AG10803 (cell line): ENCODE measurements around the gene UBE2I.
"Not testable (repeated sequence)": the region's sequence is repeated elsewhere in the genome, so short reads cannot be mapped to it uniquely, and the experiment has no call there.

Source experiments
- DNase-seq: peaks from one replicate; pipeline ENCODE4 v3.0.0; 2010; ENCODE audit warnings: low read depth
- H3K4me3 ChIP-seq: 2 replicates; pipeline ENCODE4 v1.5.1; 2011; ENCODE audit warnings: mild to moderate bottlenecking, low read length, control low read depth
- TF ChIP-seq, protein P1 (sequence below): conservative IDR thresholded peaks from 2 replicates; pipeline ENCODE4 v1.5.1; 2011; ENCODE audit warnings: mild to moderate bottlenecking, low read length, control low read depth, inconsistent platforms

UBE2I gene

DNA sequence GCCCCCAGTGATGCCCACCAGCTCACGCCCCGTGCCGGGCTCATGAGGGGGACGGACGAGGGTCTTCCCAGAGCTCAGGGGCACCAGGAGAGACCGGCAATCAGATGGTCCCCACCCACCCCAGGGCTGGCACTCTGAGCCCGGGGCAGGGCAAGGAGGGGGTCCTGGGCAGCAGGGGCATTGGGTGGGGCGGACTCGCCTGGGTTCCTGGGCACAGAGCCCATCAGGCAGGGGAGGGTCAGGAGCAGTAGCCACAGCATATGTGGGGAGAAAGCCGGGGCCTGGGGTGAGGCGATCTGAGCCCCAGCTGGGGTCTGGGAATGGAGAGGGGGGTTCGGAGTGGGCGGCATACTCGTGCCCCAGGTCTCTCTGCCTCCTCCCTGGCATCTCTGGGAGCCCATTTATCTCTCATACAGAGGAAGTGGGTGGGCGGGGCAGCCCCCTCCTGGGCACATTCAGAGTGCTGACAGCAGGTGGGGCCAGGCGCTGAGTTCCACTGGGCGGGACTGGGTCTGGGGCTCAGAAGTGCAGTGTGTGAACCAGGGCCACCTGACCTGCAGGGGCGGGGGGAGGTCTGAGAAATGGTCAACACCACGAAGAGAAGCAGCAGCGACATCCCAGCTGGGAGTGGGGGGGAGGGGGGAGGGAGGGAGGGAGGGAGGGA lies 20.5 kb upstream of the UBE2I start:
- TF ChIP-seq, protein P1, sequence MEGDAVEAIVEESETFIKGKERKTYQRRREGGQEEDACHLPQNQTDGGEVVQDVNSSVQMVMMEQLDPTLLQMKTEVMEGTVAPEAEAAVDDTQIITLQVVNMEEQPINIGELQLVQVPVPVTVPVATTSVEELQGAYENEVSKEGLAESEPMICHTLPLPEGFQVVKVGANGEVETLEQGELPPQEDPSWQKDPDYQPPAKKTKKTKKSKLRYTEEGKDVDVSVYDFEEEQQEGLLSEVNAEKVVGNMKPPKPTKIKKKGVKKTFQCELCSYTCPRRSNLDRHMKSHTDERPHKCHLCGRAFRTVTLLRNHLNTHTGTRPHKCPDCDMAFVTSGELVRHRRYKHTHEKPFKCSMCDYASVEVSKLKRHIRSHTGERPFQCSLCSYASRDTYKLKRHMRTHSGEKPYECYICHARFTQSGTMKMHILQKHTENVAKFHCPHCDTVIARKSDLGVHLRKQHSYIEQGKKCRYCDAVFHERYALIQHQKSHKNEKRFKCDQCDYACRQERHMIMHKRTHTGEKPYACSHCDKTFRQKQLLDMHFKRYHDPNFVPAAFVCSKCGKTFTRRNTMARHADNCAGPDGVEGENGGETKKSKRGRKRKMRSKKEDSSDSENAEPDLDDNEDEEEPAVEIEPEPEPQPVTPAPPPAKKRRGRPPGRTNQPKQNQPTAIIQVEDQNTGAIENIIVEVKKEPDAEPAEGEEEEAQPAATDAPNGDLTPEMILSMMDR = no peak
- no peak for DNase-seq
- no peak overlapping the region for H3K4me3 ChIP-seq

DNA sequence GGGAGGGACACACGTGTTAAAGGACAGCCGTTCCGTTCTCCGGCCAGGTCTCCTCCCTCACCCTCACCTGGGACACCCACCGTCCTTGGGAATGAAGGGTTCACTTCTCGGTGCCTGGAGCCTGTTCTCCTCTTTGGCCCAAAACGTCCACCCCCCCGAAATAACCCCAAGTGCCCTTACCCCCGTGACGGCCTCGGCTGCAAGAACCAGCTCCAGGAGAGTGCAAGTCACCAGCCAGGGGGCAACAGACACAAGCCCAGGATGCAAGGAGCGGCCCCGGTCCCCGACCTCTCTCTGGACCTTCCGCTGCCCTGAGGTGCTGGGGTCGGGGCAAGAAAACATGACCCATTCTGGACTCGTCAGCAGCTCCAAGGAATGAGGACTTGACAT lies 20.0 kb upstream of the UBE2I start:
- no peak overlapping the region for H3K4me3 ChIP-seq
- TF ChIP-seq, protein P1 = no peak
- no peak for DNase-seq

DNA sequence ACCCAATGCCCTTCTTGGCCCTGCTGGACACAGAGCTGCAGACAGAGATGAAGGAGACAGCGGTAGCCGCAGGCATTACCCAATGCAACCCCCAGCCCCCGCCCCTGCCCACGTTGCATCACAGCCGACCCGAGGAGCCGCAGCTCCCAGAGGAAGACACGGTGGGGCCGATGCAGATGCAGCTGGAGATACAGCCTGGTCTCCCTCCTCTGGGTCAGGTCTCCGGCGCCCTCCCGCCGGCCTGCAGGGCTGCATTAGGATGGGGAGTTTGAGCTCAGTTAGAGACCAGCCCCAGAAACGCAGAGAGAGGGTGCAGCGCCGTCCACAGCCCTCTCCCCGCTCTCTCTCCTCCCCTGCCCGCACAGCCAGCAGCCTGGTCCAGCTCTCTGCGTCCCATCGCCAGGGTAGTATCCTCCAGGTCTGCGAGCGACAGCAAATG lies 19.4 kb upstream of the UBE2I start:
- no peak overlapping the region for H3K4me3 ChIP-seq
- no peak for DNase-seq
- TF ChIP-seq, protein P1 = no peak

DNA sequence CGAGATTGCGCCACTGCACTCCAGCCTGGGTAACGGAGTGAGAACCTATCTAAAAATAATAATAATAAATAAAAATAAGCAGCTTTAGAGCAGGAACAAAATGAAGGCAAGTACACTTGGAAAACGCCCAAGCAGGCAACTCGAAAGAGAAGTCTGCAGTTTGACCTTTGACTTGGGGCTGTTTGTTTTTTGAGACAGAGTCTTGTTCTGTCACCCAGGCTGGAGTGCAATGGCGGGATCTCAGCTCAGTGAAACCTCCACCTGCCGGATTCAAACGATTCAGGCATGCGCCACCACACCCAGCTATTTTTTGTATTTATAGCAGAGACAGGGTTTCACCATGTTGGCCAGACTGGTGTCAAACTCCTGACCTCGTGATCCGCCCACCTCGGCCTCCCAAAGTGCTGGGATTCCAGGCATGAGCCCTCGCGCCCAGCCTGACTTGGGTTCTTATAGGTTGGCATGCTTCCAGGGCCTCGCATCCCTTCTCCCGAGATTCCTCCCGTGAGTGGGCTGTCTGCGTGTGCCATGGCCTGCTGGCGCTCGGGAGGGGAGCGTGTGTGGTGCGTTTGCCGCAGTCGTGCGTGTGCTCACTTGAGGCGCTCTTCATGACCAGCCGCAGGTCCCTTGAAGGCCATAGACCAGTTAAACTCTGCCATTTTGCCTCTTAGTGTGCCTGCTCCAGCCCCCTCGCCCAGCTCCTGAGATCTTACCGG lies 18.4 kb upstream of the UBE2I start:
- DNase-seq = no peak
- H3K4me3 ChIP-seq = no peak overlapping the region
- TF ChIP-seq, protein P1 = no peak

DNA sequence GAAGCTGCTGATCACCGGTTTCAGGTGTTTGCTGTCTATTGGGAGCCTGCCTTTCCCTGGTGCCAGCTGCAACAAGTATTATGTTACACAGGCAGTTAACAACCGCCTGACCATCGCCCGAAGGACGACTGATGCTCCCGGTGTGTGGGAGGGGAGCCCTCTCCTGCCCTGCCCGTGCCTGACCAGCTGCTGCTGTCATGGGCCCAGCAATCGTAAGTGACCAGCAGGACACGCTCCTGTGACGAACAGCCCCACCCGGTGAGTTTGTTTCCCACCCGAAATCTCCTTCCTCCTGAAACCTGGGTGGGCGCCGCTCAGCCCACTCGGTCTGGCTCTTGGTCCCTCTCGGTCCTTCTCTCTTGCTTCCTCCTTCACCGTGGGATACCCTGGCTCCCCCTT lies 17.9 kb upstream of the UBE2I start:
- DNase-seq = no peak
- TF ChIP-seq, protein P1 = no peak
- H3K4me3 ChIP-seq = no peak overlapping the region

DNA sequence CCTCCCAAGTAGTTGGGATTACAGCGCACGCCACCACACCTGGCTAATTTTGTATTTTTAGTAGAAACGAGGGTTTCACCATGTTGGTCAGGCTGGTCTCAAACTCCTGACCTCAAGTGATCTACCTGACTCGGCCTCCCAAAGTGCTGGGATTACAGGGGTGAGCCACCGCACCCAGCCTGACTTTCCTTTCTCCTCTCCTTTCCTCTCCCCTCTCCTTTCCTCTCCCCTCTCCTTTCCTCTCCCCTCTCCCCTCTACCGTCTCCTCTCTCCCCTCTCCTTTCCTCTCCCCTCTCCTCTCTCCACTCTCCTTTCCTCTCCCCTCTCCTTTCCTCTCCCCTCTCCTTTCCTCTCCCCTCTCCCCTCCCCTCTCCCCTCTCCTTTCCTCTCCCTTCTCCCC lies 17.2 kb upstream of the UBE2I start:
- DNase-seq, H3K4me3 ChIP-seq: not testable (repeated sequence)

DNA sequence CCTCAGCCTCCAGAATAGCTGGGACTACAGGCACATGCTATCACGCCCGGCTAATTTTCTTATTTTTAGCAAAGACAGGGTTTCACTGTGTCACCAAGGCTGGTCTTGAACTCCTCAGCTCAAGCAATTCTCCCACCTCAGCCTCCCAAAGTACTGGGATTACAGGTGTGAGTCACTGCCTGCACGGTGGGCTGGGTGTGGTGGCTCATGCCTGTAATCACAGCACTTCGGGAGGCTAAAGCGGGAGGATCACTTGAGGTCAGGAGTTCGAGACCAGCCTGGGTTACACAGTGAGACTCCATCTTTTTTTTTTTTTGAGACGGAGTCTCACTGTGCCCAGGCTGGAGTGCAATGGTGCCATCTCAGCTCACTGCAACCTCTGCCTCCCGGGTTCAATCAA lies 16.6 kb upstream of the UBE2I start:
- not testable (repeated sequence) for H3K4me3 ChIP-seq, DNase-seq

DNA sequence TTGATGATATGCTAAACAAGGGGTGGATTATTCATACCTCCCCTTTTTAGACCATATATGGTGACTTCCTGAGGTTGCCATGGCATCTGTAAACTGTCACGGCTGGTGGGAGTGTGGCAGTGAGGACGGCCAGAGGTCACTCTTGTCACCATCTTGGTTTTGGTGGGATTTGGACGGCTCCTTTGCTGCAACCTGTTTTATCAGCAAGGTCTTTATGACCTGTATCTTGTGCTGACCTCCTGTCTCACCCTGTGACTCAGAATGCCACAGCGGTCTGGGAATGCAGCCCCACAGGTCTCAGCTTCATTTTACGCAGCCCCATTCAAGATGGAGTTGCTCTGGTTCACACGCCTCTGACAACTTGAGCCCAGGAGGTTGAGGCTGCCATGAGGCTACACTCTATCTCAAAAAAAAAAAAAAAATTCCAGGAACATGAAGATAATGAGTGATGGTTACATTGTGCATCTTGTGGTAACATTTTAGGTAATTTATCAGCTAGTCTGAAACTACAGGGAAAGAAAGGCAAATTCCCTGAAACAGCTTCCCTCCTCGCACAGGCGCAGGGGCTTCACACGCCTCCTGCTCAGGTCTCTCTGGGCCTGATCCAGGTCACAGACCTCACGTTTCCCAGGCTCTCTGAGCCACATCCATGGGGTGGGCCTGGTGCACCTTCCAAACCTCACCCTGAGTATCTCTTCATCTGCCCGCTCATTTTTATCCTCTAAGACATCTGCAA lies 15.3 kb upstream of the UBE2I start:
- no peak overlapping the region for H3K4me3 ChIP-seq
- DNase-seq = no peak
- TF ChIP-seq, protein P1 = no peak
